Measurements from ENCODE around the gene OSM.

Gene OSM

GRCh38 chr22:30285176-30285845 is 18.7 kb upstream of the OSM start:
- DNase-seq = no peak

- DNase-seq = no peak
Observed at GRCh38 chr22:30284666-30285065, 18.0 kb upstream of the OSM start.

DNA sequence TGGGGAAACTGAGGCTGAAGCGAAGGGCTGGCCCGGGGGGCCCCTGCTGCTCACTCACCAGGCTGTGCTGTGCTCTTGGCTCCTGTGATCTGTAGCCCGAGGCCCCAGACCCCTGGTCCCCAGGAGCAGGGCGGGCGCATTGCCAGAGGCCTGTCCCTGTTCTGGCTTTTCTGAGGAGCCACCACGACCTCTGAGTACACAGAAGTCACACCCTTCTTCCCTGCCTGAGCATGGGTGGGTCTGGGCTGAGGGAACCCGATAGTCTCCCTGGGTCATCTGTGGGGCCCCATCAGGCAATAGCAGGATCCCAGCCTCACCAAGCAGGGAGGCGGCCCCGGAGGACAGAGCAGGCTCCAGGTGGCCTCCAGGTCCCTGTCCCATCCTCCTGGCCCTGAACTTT is 17.5 kb upstream of the OSM start:
- DNase-seq = no peak

DNA sequence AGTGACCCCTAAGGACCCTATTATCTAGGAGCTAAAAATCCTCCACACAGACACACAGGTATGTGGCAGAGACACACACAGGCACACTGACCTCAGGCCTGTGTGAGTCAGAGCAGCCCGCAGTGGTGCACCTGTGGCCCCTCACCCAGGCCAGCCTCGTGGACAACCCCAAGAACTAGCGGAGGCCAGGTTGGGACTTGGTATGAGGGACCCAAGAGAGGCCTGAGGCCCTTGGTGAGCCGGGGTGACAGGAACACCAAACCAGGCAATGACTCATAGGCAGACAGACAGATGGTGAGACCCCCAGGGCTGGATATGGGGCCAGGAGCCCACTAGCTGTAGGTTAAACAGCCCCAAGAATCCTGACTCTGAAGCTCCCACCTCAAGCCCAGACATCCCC is 16.7 kb upstream of the OSM start:
- DNase-seq = no peak

DNA sequence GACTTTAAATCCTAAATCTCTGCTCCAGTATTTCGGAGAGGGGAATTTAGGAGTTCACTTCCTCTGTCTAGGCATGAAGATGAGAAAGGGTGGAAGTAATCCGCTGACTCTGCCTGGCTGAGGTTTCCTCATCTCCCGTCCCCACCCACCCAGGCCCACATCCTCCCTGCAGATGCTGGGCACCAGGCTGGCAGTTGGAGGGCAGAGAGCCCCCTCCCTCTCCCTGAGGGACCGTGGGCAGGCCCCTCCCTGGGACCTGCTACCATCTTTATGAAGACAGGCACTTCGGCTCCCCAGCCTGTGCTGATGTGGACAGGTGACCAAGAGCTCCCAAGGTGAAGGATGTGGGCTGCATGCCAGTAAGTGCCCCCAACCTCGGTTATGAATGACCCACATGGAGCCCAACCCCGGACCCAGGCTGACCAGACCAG is 16.0 kb upstream of the OSM start:
- no peak for DNase-seq

DNA sequence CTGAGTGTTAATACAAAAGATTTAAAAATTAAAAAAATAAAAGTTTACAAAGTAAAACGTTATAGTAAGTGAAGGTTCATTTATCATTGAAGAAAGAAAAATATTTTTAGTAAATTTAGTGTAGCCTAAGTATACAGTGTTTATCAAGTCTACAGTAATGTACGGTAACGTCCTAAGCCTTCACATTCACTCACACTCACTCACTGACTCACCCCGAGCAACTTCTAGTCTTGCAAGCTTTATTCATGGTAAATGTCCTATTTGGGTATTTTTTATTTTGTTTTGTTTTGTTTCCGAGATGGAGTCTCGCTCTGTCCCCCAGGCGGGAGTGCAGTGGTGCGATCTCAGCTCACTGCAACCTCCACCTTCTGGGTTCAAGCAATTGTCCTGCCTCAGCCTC is 13.9 kb upstream of the OSM start:
- no peak for DNase-seq

DNA sequence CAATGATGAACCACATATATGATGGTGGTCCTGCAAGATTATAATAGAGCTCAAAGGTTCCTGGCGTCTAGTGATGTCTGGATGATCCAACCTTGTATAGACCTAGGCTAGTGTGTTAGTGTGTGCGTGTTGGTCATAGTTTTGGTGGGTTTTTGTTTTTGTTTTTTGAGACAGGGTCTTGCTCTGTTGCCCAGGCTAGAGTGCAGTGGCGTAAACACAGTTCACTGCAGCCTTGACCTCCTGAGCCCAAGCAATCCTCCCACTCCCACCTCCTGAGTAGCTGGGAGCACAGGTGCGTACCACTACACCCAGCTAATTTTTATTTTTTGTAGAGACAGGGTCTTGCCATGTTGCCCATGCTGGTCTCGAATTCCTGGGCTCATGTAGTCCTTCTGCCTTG is 13.3 kb upstream of the OSM start:
- no peak for DNase-seq

GRCh38 chr22:30279046-30279788 is 12.6 kb upstream of the OSM start:
- peak in 1 of 2 donors; percentile 37 for DNase-seq

DNA sequence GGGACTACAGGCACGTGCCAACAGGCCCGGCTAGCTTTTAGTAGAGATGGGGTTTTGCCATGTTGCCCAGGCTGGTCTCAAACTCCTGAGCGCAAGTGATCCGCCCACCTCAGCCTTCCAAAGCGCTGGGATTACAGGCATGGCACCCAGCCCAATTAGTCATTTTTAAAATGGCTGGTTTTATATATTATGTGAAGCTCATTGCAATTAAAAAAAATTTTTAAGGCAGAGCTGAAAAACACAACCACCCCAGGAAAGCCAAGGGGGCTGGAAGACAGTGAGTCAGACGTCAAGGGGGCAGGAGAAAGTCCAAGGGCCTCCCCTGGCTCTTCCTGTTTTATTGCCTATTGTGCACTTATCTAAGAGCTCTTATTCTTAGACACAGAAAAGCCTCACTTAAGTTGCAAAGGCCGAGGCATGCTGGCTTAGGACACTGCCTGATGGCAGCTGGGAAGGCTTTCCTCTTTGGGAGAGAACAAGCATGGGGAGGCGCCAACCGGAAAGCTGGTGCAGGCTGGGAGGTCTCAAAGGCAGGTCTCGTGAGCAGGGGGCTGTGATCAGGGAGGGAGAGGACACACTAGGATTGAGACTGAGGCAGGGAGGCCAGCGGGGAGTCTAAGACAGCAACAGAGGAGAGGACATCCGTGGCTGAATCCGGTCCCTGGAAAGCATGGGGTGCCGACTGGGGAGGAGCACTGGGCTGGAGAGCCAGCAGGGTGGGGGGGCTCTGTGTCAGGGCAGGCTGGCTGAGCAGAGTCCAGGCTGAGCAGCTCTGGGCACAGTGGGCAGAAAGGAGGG is 11.1 kb upstream of the OSM start:
- peak in 1 of 2 donors; percentile 50 for DNase-seq

GRCh38 chr22:30276039-30276438 is 9.4 kb upstream of the OSM start:
- DNase-seq = no peak

DNA sequence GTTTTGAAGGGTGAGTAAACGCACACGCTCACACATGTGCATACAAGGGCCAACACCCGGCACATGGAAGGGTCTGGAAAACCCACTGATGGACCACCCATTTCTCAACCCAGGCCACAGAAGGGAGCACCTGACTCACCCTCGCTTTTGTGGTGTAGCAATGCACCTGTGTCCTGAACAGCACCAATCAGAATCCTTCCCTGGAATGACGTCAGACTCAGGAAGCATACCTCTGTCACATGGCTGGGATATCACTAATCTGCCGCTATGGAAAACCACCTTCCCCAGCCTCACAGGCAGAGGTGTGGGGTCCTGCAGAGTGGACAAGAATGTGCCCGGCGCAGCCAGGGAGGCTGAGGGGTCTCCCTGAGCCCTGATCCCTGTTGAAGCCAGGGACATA is 9.0 kb upstream of the OSM start:
- DNase-seq = no peak

- no peak for DNase-seq
Observed at GRCh38 chr22:30274437-30274812, 7.8 kb upstream of the OSM start.

- no peak for DNase-seq
Observed at GRCh38 chr22:30273711-30274436, 7.2 kb upstream of the OSM start.

- no peak for DNase-seq
Observed at GRCh38 chr22:30272781-30273601, 6.3 kb upstream of the OSM start.

DNA sequence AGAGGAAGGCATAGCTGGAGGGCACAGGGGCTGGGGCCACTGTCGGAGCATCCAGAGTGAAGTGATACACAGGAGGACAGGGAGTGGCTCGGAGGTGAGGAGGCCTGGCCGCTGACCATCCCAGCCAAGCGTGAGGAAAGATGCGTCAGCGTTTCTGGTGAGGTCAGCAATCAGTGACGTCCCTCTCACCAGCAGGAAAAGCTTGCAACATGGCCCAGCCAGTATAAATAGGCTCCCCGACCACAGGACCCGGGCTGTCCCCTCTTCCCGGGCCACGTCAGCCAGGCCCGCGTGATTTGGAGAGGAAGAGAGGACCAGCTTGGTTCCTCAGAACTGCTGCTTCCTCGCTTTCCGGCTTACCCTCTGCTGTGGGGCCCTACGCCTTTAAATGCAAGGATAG is 4.2 kb upstream of the OSM start:
- peak in 1 of 2 donors; percentile 54 for DNase-seq

- no peak for DNase-seq
Observed at GRCh38 chr22:30268331-30268730, 1.7 kb upstream of the OSM start.

DNA sequence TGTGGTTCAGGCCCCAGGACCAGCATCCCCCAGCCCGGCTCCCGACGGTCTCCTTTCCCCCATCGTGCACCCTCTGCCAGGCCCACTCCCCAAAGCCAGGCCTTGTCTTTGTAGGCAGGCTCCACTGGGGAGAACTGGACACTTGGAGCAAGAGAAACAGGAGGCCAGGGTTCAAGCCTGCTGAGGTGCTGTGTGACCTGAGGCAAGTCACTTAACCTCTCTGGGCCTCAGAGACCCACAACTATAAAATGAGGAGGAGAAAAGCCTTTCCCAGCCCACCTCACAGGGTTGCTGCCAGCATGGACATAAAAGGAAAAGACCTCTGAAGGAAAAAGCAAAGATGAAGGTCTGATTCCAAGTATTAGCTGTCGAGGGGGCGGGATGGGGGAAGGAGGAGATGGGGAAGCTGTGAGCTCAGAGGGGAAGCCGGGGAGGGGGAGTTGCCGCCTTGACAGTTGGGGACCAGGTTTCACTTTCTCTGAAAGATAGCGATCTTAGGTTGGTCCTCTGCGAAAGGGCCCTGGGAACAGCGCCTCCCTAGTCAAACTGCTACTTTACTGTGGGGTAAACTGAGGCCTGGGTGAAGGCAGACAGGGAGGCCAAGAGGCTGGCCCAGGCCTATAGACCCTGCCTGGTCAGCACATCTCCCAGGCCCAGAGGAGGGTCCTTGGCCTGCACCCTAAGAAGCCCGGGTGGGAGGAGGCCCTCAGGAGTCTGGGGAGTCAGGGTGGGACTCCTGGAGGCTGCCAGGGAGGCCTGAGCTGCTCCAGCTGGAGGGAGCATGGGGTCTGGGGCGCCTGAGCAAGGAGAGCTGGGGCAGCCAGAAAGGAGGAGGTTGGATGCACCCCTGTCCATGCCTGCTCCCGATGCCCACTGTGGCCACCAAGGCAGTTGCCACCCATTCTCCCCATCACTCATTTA is 991 bp upstream of the OSM start:
- DNase-seq = no peak

GRCh38 chr22:30265823-30266444 is 717 bp downstream of the OSM start:
- peak in 1 of 2 donors; percentile 15 for DNase-seq

GRCh38 chr22:30265131-30265720 is 1.4 kb downstream of the OSM start:
- DNase-seq = no peak

DNA sequence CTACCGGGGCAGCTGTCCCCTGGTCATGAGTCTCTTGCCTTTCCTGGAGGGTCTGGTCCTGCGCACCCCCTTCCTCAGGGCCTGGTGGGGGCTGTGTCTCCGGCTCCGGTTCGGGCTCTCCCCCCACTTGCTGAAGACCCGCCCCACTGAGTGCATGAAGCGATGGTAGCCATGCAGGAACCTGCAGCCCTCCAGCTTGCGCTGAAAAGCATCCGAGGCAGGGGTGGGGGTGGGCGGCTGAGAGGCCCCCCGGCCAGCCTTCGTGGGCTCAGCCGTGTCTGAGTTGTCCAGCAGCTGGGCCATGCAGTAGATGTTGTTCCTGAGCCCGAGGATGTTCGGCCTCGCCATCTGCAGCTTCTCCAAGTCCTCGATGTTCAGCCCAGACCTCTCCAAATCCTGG is 2.8 kb downstream of the OSM start:
- DNase-seq = no peak

Measured in hippocampal formation (tissue), 2 donors.